Measurements from ENCODE around the gene GRK1. TPM values are rescaled to one million over a fixed set of nuclear protein-coding genes. Genes with fewer than 3 reads are reported as not detected.

Gene GRK1
- total and polyA plus RNA-seq, 2 of the 13 experiments (the other 11 are each of a cell fraction or from before 2014, with no cell fraction given) = 0.07 to 0.12 TPM

- TF ChIP-seq DRAP1 (CRISPR knock-in tag; IDR thresholded peaks at IDR 0.05) = no peak
- peak; percentile 91 for TF ChIP-seq SP1 (IDR thresholded peaks at IDR 0.05)
- TF ChIP-seq SP1 (CRISPR knock-in tag; IDR thresholded peaks at IDR 0.05) = peak; percentile 93
- TF ChIP-seq HDAC1 (CRISPR knock-in tag; IDR thresholded peaks at IDR 0.05) = no peak
- 0 out of 2 replicates have a peak, but pooled peaks have one; percentile 24 for TF ChIP-seq PATZ1 (CRISPR knock-in tag; IDR thresholded peaks at IDR 0.05)
- TF ChIP-seq CBX2 (IDR thresholded peaks at IDR 0.05; ENCODE audit: low read depth, low read length) = no peak
- TF ChIP-seq CBX2 (CRISPR knock-in tag; IDR thresholded peaks at IDR 0.05; ENCODE audit: low read depth) = no peak
- no peak for TF ChIP-seq HOMEZ (CRISPR knock-in tag; IDR thresholded peaks at IDR 0.05; ENCODE audit: low read depth)
- TF ChIP-seq KDM5B (CRISPR knock-in tag; IDR thresholded peaks at IDR 0.05; ENCODE audit: borderline replicate concordance) = no peak
- TF ChIP-seq MZF1 (CRISPR knock-in tag; IDR thresholded peaks at IDR 0.05; ENCODE audit: borderline replicate concordance) = no peak
- no peak for TF ChIP-seq ZBTB26 (CRISPR knock-in tag; IDR thresholded peaks at IDR 0.05; ENCODE audit: borderline replicate concordance)
- TF ChIP-seq, protein P1, sequence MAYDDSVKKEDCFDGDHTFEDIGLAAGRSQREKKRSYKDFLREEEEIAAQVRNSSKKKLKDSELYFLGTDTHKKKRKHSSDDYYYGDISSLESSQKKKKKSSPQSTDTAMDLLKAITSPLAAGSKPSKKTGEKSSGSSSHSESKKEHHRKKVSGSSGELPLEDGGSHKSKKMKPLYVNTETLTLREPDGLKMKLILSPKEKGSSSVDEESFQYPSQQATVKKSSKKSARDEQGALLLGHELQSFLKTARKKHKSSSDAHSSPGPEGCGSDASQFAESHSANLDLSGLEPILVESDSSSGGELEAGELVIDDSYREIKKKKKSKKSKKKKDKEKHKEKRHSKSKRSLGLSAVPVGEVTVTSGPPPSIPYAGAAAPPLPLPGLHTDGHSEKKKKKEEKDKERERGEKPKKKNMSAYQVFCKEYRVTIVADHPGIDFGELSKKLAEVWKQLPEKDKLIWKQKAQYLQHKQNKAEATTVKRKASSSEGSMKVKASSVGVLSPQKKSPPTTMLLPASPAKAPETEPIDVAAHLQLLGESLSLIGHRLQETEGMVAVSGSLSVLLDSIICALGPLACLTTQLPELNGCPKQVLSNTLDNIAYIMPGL (CRISPR knock-in tag; IDR thresholded peaks at IDR 0.05; ENCODE audit: borderline replicate concordance in 1 of 2, low read depth in 1 of 2) = peak in 1 of 2 experiments; percentile 48; a peak in 2 of 4 replicates
- TF ChIP-seq MYC (CRISPR knock-in tag; IDR thresholded peaks at IDR 0.05; ENCODE audit: borderline replicate concordance) = peak; percentile 19; the same call in 1 of the 2 replicates
- peak; percentile 79 for TF ChIP-seq XRCC5 (optimal IDR thresholded peaks at IDR 0.05; ENCODE audit: low read length)
- TF ChIP-seq ZNF567 (CRISPR knock-in tag; IDR thresholded peaks at IDR 0.05; ENCODE audit: borderline replicate concordance) = no peak
- no peak for TF ChIP-seq ZNF616 (CRISPR knock-in tag; IDR thresholded peaks at IDR 0.05; ENCODE audit: low read depth)
- TF ChIP-seq ZBTB42 (CRISPR knock-in tag; IDR thresholded peaks at IDR 0.05) = no peak
Observed at GRCh38 chr13:113724780-113725315, 57.8 kb downstream of the GRK1 start (continued).

Measured in HepG2 (cell line).